Naive thymus-derived CD4-positive, alpha-beta T cell (primary cell): ENCODE data around the gene ABCC3. TPM values are rescaled to one million over a fixed set of nuclear protein-coding genes. Genes with fewer than 3 reads are reported as not detected.
"Not testable (repeated sequence)": the region's sequence is repeated elsewhere in the genome, so short reads cannot be mapped to it uniquely, and the experiment has no call there.

ENCODE experiments used
- ATAC-seq: fragments of 150-1000 bp; cut with Tn5 transposase; 2 replicates; pipeline ENCODE4 v1.10.0; 2021; ENCODE audit warnings: mild to moderate bottlenecking, moderate library complexity
- CTCF ChIA-PET: fragments of 350-600 bp; sonication (Branson Sonifier 250); formaldehyde crosslinking; loops from one replicate; lab custom pipeline; 2021; ENCODE audit warnings: antibody characterized with exemption; lab: Charles Lee
- POLR2A ChIA-PET: fragments of 350-600 bp; sonication (Branson Sonifier 250); formaldehyde crosslinking; loops from one replicate; lab custom pipeline; 2021; ENCODE audit warnings: antibody characterized with exemption, inconsistent platforms; lab: Charles Lee
- DNase-seq, 9 donors: peaks; one replicate each; pipeline versions ENCODE4 v3.0.0 to v3.0.0-alpha.2; 2020 to 2022; ENCODE audit warnings: mixed read lengths in 1 of 9
- H3K27ac ChIP-seq: one replicate; pipeline ENCODE4 v1.7.0; 2013; ENCODE audit warnings: mild to moderate bottlenecking, low read depth, low read length, moderate library complexity
- H3K27me3 ChIP-seq, 2 donors: one replicate each; pipeline ENCODE4 v1.7.0; 2013; ENCODE audit warnings: low read length in 2 of 2, mild to moderate bottlenecking in 2 of 2, moderate library complexity in 2 of 2; ENCODE audit not compliant: control insufficient read depth in 2 of 2, insufficient read depth in 2 of 2
- H3K36me3 ChIP-seq, 3 experiments: 1 replicate in 2 of 3; 2 replicates in 1 of 3; pipeline ENCODE4 v1.7.0; 2013; ENCODE audit warnings: low read length in 3 of 3, mild to moderate bottlenecking in 3 of 3, moderate library complexity in 1 of 3; ENCODE audit not compliant: insufficient read depth in 3 of 3, control insufficient read depth in 2 of 3
- H3K4me1 ChIP-seq, 2 donors: one replicate each; pipeline ENCODE4 v1.7.0; 2013; ENCODE audit warnings: low read length in 2 of 2, mild to moderate bottlenecking in 2 of 2, moderate library complexity in 1 of 2; ENCODE audit not compliant: control insufficient read depth in 2 of 2, insufficient read depth in 2 of 2
- H3K4me3 ChIP-seq: 2 replicates; pipeline ENCODE4 v1.7.0; 2013; ENCODE audit warnings: mild to moderate bottlenecking, low read length
- H3K9me3 ChIP-seq, 3 experiments: 1 replicate in 2 of 3; 2 replicates in 1 of 3; pipeline ENCODE4 v1.7.0; 2013; ENCODE audit warnings: low read length in 3 of 3; ENCODE audit not compliant: control insufficient read depth in 2 of 3
- H3K27ac Mint-ChIP-seq, 9 donors: one replicate each; pipeline ENCODE4 v1.8.0; 2020 to 2022; ENCODE audit warnings: mixed read lengths in 9 of 9, mild to moderate bottlenecking in 8 of 9, moderate library complexity in 5 of 9, inconsistent platforms in 2 of 9
- H3K27me3 Mint-ChIP-seq, 5 donors: one replicate each; pipeline ENCODE4 v1.8.0; 2021 to 2022; ENCODE audit warnings: mixed read lengths in 5 of 5, mild to moderate bottlenecking in 1 of 5
- H3K36me3 Mint-ChIP-seq, 5 donors: one replicate each; pipeline ENCODE4 v1.8.0; 2020 to 2022; ENCODE audit warnings: mixed read lengths in 5 of 5, mild to moderate bottlenecking in 3 of 5, inconsistent platforms in 1 of 5
- H3K4me1 Mint-ChIP-seq, 7 donors: one replicate each; pipeline ENCODE4 v1.8.0; 2020 to 2022; ENCODE audit warnings: mixed read lengths in 7 of 7, mild to moderate bottlenecking in 3 of 7, inconsistent platforms in 1 of 7
- H3K4me3 Mint-ChIP-seq, 10 donors: one replicate each; pipeline ENCODE4 v1.8.0; 2020 to 2022; ENCODE audit warnings: mild to moderate bottlenecking in 10 of 10, mixed read lengths in 10 of 10, moderate library complexity in 6 of 10, inconsistent platforms in 2 of 10
- H3K9me3 Mint-ChIP-seq, 11 donors: one replicate each; pipeline ENCODE4 v1.8.0; 2020 to 2022; ENCODE audit warnings: mixed read lengths in 11 of 11, mild to moderate bottlenecking in 4 of 11, inconsistent platforms in 1 of 11, moderate library complexity in 1 of 11
- intact Hi-C, 2 donors: fragments of 100-400 bp; cut with micrococcal nuclease; formaldehyde crosslinking; loops; one replicate each; pipeline ENCODE4 v1.15.1; 2023
- polyA plus RNA-seq, 2 donors: library from polyadenylated mRNA; unstranded; fragments of 300-500 nt; fragmentation: Illumina TruSeq; gene quantifications; one replicate each; pipeline ENCODE4 v1.2.3, GENCODE V29; 2021
- total RNA-seq, 6 experiments: library from RNA in 5 of 6; stranded (reverse) in 5 of 6; gene quantifications; 1 replicate in 5 of 6; 2 replicates in 1 of 6; pipeline ENCODE4 v1.2.3 and lab custom pipeline; 2021 to 2026

The ABCC3 gene
- total and polyA plus RNA-seq, 7 experiments from 2014 or later = 0.68 to 22.4 (median 1.3) TPM; not detected in 3

GRCh38 chr17:50709053-50709452 lies 74.4 kb downstream of the ABCC3 start:
- H3K4me1 ChIP-seq = peaks cover 13 to 20% of the 10 kb centered on the region in 2 donors
- intact Hi-C loops = loop anchor here (2.0 to 10.0 kb wide), 10 partner anchors 147 to 564 kb away; partner anchors contain the start of genes CACNA1G (in 2 of the 2), NME1 (in 2 of the 2), TOB1 (in 2 of the 2) and EME1 (in 1 of the 2)
- H3K9me3 Mint-ChIP-seq, H3K36me3 Mint-ChIP-seq, H3K9me3 ChIP-seq, H3K36me3 ChIP-seq, DNase-seq, H3K27me3 ChIP-seq, CTCF ChIA-PET, H3K27me3 Mint-ChIP-seq, ATAC-seq: not testable (repeated sequence)
- POLR2A ChIA-PET = interaction anchor here (0.9 to 3.2 kb wide), 5 partner anchors 9 to 167 kb away, joined by 3 to 58 read pairs (median 5); partner anchors contain the start of genes LUC7L3 and TOB1
- peaks cover 11 to 55% (median 35%) of the 10 kb centered on the region in 7 donors for H3K4me1 Mint-ChIP-seq
- peak overlapping the region; percentile 88 for H3K27ac ChIP-seq
- H3K4me3 ChIP-seq = peak overlapping the region; percentile 79
- H3K4me3 Mint-ChIP-seq = peak overlapping the region; percentile 84 to 96 (median 90)
- H3K27ac Mint-ChIP-seq = peak overlapping the region; percentile 93 to 98 (median 96)

- no peaks in the 10 kb centered on the region for H3K9me3 ChIP-seq
- H3K27ac ChIP-seq = no peak overlapping the region
- H3K9me3 Mint-ChIP-seq = no peaks in the 10 kb centered on the region
- DNase-seq = no peak
- H3K27ac Mint-ChIP-seq = peak overlapping the region; percentile 5 to 97 (median 87)
- H3K4me1 Mint-ChIP-seq = peaks cover 11 to 46% (median 33%) of the 10 kb centered on the region in 7 donors
- peaks cover 13 to 20% of the 10 kb centered on the region in 2 donors for H3K4me1 ChIP-seq
- H3K27me3 ChIP-seq = no peaks in the 10 kb centered on the region
- CTCF ChIA-PET = interaction anchor here (0.6 kb wide), 1 partner anchor 70 kb away, joined by 3 read pairs; no protein-coding TSS in a partner anchor
- peaks cover 0 to 3% (median 0%) of the 10 kb centered on the region in 3 experiments for H3K36me3 ChIP-seq
- intact Hi-C loops = no loop called here
- POLR2A ChIA-PET = interaction anchor here (0.9 kb wide), 1 partner anchor 12 kb away, joined by 3 read pairs; no protein-coding TSS in a partner anchor
- no peak overlapping the region for H3K4me3 ChIP-seq
- peaks cover 0 to 3% (median 2%) of the 10 kb centered on the region in 5 donors for H3K36me3 Mint-ChIP-seq
- peak overlapping the region in 6 of 10 donors; percentile 4 to 74 (median 44) for H3K4me3 Mint-ChIP-seq
- no peak for ATAC-seq
- H3K27me3 Mint-ChIP-seq = peaks cover 0 to 7% (median 0%) of the 10 kb centered on the region in 5 donors
These were observed 75.3 kb downstream of the ABCC3 start for GRCh38 chr17:50710025-50710424.

GRCh38 chr17:50710650-50711049 lies 76.0 kb downstream of the ABCC3 start:
- Mint-ChIP-seq H3K4me1 (peaks cover 11 to 39% (median 31%) of the 10 kb centered on the region in 7 donors), H3K36me3 (peaks cover 0 to 1% (median 0%) of the 10 kb centered on the region in 5 donors), H3K4me3 (peak overlapping the region in 1 of 10 donors; percentile 74), H3K27ac (peak overlapping the region in 5 of 9 donors; percentile 77 to 97 (median 93)), H3K27me3 (peaks cover 0 to 7% (median 0%) of the 10 kb centered on the region in 5 donors), H3K9me3 (no peaks in the 10 kb centered on the region)
- ChIA-PET POLR2A (no interaction called here), CTCF (no interaction called here)
- no peaks in the 10 kb centered on the region for H3K9me3 ChIP-seq
- H3K36me3 ChIP-seq = peaks cover 0 to 3% (median 0%) of the 10 kb centered on the region in 3 experiments
- H3K27me3 ChIP-seq = no peaks in the 10 kb centered on the region
- H3K27ac ChIP-seq = no peak overlapping the region
- no peak for DNase-seq
- ATAC-seq = no peak
- intact Hi-C loops = no loop called here
- H3K4me3 ChIP-seq = no peak overlapping the region
- H3K4me1 ChIP-seq = peaks cover 13 to 20% of the 10 kb centered on the region in 2 donors

- Histone ChIP-seq H3K9me3 (no peaks in the 10 kb centered on the region), H3K36me3 (no peaks in the 10 kb centered on the region), H3K4me3 (no peak overlapping the region), H3K27ac (no peak overlapping the region), H3K4me1 (peaks cover 13 to 15% of the 10 kb centered on the region in 2 donors), H3K27me3 (no peaks in the 10 kb centered on the region)
- ChIA-PET POLR2A (no interaction called here), CTCF (no interaction called here)
- no peak for DNase-seq
- peak overlapping the region in 1 of 9 donors; percentile 31 for H3K27ac Mint-ChIP-seq
- peaks cover 0 to 7% (median 0%) of the 10 kb centered on the region in 5 donors for H3K27me3 Mint-ChIP-seq
- H3K9me3 Mint-ChIP-seq = no peaks in the 10 kb centered on the region
- H3K4me3 Mint-ChIP-seq = no peak overlapping the region
- intact Hi-C loops = no loop called here
- peaks cover 11 to 29% (median 23%) of the 10 kb centered on the region in 7 donors for H3K4me1 Mint-ChIP-seq
- ATAC-seq = no peak
- no peaks in the 10 kb centered on the region for H3K36me3 Mint-ChIP-seq
These were observed 78.0 kb downstream of the ABCC3 start for GRCh38 chr17:50712641-50713040.

GRCh38 chr17:50715471-50715870 lies 80.8 kb downstream of the ABCC3 start:
- Mint-ChIP-seq H3K9me3 (no peaks in the 10 kb centered on the region), H3K4me1 (peaks cover 0 to 14% (median 6%) of the 10 kb centered on the region in 7 donors), H3K27me3 (peaks cover 0 to 5% (median 0%) of the 10 kb centered on the region in 5 donors), H3K36me3 (peaks cover 0 to 3% (median 0%) of the 10 kb centered on the region in 5 donors), H3K4me3 (no peak overlapping the region), H3K27ac (no peak overlapping the region)
- peaks cover 0 to 4% of the 10 kb centered on the region in 2 donors for H3K4me1 ChIP-seq
- H3K27ac ChIP-seq = no peak overlapping the region
- H3K36me3 ChIP-seq = peaks cover 0 to 6% (median 0%) of the 10 kb centered on the region in 3 experiments
- POLR2A ChIA-PET = no interaction called here
- DNase-seq = no peak
- ATAC-seq = no peak
- no peaks in the 10 kb centered on the region for H3K9me3 ChIP-seq
- CTCF ChIA-PET = interaction anchor here (0.7 kb wide), 1 partner anchor 77 kb away, joined by 3 read pairs; no protein-coding TSS in a partner anchor
- intact Hi-C loops = no loop called here
- H3K27me3 ChIP-seq = no peaks in the 10 kb centered on the region
- no peak overlapping the region for H3K4me3 ChIP-seq

GRCh38 chr17:50719144-50719923 lies 84.7 kb downstream of the ABCC3 start, which contains the start of gene LUC7L3:
LUC7L3 (plus strand) TSS chr17:50719603; CDS start chr17:50719733, 130 bp downstream.
- Histone ChIP-seq H3K9me3 (no peaks in the 10 kb centered on the region), H3K27me3 (no peaks in the 10 kb centered on the region), H3K4me1 (peaks cover 22 to 26% of the 10 kb centered on the region in 2 donors), H3K4me3 (peak within 1 kb of the TSS; percentile 92), H3K27ac (peak within 1 kb of the TSS; percentile 95), H3K36me3 (peaks cover 0 to 10% (median 0%) of the 10 kb centered on the region in 3 experiments)
- POLR2A ChIA-PET = interaction anchor here (0.5 to 3.3 kb wide), 9 partner anchors 11 to 542 kb away, joined by 3 to 58 read pairs (median 3); partner anchors contain the start of genes ANKRD40, TOB1 and XYLT2
- DNase-seq = peak; percentile 88 to 97 (median 95)
- intact Hi-C loops = loop anchor here (1.0 to 2.0 kb wide), 5 partner anchors 11 to 931 kb away; partner anchors contain the start of genes KAT7 (in 1 of the 2), MBTD1 (in 1 of the 2), NME1 (in 1 of the 2) and TOB1 (in 1 of the 2)
- peak within 1 kb of the TSS; percentile 84 to 99 (median 98) for H3K4me3 Mint-ChIP-seq
- H3K27ac Mint-ChIP-seq = peak within 1 kb of the TSS; percentile 93 to 100 (median 99)
- H3K36me3 Mint-ChIP-seq = peaks cover 0 to 9% (median 0%) of the 10 kb centered on the region in 5 donors
- peak; percentile 98 for ATAC-seq
- CTCF ChIA-PET = no interaction called here
- H3K27me3 Mint-ChIP-seq = no peaks in the 10 kb centered on the region
- H3K4me1 Mint-ChIP-seq = peaks cover 19 to 37% (median 27%) of the 10 kb centered on the region in 7 donors
- H3K9me3 Mint-ChIP-seq = no peaks in the 10 kb centered on the region
